ENCODE results near the gene KIAA1958.

KIAA1958 gene, protein sequence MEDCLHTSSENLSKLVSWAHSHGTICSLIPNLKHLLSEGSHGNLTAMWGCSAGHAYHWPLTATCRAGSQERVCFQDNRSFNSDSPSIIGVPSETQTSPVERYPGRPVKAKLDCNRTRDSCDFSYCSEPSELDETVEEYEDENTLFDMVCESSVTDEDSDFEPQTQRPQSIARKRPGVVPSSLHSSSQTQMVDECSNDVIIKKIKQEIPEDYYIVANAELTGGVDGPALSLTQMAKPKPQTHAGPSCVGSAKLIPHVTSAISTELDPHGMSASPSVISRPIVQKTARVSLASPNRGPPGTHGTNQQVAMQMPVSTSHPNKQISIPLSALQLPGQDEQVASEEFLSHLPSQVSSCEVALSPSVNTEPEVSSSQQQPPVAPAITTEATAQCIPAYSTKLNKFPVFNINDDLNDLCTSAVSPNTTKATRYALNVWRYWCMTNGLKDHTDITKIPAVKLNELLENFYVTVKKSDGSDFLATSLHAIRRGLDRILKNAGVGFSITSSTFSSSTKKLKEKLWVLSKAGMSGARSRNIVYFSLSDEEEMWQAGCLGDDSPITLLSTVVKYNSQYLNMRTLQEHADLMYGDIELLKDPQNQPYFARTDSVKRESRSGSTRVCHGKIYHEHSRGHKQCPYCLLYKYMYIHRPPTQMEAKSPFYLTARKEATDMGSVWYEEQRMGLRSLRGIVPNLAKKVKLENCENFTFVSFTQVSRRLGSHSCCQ

DNA sequence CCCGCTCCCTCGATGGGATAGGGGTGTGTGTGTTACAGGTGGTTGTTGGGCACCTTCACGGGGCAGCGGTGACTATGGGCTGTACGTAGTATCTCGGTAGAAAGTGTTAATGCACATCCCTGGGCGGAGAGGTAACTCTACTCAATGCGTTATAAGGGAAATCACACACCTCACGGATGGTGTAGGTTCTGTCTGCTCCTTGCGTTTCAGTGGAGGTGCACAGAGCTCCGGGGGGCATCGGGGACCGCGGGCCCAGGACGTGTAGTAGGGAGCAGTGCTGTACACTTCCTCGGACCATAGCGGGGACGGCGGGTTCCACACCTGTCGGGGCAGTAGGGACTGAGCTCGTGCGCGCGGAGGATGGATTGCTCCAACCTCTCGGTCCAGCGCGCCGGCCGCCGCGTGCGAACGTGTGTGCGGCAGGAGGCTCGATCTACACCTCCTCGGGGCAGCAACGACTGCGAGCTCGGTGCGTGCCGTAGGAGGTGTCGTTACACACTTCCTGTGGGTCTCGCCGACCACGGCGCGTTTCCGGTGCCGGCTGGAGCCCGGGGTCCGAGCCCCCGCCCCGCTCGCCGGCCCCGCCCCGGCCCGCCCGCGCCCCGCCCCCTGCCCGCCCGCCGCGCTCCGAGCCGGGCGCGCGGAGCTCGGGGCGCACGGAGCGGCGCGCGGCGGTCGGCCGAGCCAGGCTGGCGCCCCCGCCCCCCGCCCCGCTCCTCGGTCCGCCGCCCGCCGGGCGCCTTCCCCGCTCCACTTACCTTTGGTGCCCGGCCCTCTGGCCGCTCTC is at the start of gene KIAA1958:
TSS of gene KIAA1958 (plus strand) at position 607 of the 787 bp plus-strand sequence. CDS start 87,254 bp downstream, outside the sequence.
- DNase-seq = peak; percentile 90

DNA sequence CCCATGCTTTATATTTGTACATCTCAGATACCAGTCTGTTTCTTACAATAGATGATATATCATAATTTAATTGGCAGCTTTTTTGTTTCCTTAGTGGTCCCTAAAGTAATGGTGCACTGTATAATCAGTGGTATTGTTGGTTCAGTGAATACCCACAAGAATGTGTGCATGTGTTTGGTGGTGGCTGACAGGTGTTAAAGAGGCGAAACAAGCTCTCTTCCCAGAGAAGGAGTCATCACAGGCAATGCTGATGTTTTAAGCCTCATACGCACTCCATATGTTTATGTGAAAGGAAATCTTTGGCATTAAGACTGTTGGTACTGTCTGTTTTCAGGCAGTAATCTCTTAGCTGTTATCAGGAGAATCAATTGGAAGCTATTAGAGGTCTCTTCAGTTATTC is 49.2 kb upstream of the KIAA1958 start:
- DNase-seq = no peak

DNA sequence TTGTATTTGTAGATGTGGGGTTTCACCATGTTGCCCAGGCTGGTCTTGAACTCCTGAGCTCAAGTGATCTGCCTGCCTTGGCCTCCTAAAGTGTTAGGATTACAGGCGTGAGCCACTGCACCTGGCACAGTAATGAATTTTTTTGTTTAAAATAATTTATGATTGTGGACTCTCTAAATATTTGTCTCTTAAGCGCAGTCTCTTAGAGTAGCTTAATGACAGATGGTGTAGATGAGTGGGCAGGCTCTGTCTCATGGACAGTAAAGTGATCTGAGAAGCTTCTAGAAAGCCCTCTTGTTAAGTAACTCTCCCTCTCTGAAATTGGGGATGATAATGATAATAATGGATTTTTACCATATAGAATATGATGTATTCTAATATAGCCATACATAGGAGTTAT is 47.5 kb upstream of the KIAA1958 start:
- DNase-seq = no peak

DNA sequence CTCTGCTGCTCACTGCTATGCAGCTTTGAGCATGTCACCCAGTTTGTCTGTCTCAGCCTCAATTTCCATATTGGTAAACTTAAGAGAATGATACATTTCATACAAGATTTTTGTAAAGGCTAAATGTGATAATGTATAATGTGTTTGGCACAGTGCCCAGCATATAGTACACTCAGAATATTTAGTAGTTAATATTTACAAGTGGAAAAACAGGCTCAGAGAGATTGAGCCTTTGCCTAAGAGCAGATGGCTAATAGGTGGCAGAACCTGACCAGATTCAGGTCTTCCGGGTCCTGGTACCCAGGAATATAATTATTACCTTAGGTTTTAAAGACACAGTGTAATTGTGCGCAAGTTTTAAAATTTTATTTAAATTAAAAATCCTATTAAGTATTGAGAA is 46.8 kb upstream of the KIAA1958 start:
- no peak for DNase-seq

DNA sequence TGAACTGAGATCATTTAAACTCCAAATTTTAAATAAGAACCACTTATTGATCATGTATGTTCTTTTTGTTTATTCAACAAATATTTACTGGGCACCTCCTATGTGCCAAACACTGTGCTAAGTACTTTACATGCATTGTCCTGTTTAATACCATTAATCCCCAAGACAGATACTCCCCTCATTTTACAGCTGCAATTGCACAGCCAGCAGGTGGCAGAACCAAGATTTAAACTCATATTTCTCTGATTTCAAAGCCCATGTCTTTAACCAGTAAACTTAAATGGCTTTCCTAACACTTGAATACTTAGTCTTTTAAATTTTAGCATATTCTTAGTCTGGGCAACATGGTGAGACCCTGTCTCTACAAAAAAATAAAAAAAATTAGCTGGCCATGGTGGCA is 43.4 kb upstream of the KIAA1958 start:
- DNase-seq = no peak

DNA sequence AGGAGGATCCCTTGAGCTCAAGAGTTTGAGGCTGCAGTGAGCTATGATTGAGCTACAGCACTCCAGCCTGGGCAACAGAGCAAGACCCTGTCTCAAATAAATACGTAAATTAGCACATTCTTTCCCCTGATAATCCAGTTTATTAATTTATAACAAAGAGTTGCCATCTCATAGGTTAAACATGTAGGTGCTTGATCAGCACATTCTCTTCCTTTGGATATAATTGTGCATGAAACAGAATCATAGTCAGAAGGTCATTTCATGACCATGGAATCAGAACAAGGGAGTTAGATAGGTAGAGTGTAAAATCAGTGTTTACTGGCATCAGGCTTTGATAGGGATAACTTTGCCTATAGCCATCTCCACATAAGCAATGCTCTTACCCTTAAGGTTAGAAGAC is 43.0 kb upstream of the KIAA1958 start:
- DNase-seq = no peak

DNA sequence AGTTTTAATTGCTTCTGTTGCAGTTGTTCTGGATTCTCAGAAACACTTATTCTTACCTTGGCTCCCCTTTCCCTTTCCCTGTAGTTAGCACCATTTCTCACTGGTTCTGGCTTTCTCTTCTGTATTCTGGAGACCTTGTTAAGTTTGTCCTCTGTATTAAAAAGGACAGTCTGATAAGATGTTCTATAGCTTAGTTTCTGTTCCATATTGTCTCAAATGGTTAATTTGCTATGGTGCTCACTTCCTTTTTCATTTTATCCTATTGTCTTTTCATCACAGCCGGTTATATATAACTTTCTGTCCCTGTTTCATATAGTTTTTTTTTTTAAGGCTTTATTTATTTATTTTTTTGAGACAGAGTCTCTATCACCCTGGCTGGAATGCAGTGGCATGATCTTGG is 41.4 kb upstream of the KIAA1958 start:
- no peak for DNase-seq

DNA sequence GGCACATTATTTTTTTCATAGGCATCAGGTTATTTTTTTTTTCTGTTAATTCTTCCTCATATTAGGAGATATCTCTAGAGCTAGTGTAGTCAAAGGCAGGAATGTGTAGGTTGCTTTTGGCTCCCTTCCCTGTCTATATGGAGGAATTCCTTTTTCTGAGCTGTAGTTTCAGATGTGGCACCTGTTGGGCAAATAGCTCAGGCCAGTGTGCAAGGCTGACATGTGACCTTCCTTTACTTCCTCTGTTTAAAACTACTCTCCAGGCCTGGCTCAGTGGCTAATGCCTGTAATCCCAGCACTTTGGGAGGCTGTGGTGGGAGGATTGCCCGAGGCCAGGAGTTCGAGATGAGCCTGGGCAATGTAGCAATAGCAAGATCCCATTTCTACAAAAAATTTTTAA is 40.5 kb upstream of the KIAA1958 start:
- no peak for DNase-seq

DNA sequence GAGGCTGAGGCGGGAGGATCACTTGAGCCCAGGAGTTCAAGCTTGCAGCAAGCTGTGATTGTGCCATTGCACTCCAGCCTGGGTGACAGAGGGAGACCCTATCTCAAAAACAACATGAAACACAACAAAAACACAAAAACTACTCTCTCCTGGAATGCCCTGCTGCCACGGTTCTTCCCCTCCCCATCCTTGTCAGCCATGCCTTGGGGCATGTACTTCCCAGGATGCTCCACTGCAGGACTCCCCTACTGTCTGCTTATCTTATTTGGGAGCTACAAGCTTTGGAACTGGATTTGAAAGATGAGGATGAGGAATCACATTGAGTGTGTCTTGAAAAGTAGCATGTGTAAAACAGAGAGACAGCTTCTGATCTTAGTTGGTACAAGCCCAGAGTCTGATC is 40.1 kb upstream of the KIAA1958 start:
- DNase-seq = no peak

DNA sequence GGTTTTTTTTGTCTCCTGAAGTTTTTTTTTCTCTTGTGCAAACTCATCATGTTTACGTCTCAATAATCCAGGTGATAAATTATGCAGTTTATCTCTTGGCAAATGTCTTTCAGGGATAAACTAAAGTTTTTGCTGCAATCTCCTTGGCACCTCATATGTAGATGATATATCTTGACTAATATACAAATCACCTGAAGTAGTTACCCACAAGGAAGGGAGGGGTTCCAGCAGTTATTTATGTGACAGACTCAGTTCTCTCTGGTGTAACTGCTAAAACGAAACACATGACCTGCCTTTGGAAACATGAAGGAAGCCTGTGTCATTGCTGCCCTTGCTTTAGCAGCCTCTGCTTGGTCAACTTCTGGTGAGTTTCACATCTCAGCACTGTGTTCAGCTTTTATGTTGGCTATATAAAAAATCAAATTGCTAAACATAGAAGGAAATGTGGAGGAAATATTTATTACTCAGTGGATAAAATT is 39.3 kb upstream of the KIAA1958 start:
- DNase-seq = no peak

DNA sequence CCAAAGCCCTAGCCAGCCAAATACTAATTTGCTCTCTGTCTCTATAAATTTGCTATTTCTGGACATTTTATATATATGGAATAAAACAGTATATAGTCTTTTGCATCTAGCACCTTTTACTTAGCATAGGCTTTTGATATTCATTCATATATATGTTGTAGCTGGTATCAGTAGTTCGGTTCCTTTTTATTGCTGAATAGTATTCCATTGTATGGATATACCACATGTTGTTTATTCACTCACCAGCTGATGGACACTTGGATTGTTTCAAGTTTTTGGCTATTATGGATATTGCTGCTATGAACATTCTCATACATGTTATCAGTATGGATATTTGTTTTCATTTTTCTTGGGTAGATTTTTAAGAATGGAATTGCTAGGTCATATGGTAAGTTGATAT is 23.8 kb upstream of the KIAA1958 start:
- DNase-seq = no peak

DNA sequence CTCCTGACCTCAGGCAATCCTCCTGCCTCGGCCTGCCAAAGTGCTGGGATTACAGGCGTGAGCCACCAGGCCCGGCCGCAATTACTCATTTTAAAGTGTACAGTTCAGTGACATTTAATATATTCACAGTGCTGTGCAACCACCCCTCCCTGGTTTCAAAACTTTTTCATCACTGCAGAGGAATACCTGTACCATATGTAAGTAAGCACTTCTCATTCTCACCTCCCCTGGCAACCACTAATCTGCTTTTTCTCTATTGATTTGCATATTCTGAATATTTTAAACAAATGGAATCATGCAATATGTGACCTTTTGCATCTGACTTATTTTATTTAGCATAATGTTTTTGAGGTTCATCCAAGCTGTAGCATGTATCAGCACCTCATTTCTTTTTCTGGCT is 21.3 kb upstream of the KIAA1958 start:
- no peak for DNase-seq

DNA sequence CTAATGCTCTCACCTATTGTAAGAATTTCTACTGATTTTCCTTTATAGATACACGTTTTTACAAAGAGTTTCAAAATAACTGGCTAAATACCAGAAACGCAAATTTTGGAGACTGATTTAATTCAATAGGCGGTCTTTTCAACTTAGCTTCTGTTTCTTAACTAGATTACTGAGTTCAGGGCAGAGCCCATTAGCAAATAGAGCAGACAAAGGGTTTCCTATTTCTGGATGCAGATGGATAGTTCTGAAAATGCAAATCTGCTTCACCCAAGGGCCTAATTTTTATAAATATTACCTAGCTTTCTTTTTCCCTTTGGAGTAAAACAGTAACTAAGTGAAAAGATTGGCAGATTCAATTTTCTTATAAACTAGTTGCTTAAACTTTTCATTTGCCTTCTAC is 13.6 kb upstream of the KIAA1958 start:
- no peak for DNase-seq

DNA sequence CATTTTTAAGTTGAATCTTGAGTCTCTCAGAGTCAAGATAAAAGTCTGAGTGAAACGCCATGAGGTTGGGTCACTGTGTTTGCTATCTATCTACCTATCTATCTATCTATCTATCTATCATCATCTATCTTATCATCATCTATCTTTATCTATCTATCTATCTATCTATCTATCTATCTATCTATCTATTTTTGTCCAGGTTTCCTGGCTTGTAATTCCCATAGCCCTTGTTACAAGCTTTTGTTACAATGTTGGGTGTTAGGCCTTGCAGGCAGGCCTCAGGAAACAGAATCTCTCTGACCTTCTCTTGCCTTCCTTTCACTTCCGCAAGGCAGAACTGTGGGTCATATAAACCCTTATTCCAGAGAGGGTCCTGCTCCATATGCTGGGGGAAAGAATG is 12.6 kb upstream of the KIAA1958 start:
- DNase-seq = no peak

DNA sequence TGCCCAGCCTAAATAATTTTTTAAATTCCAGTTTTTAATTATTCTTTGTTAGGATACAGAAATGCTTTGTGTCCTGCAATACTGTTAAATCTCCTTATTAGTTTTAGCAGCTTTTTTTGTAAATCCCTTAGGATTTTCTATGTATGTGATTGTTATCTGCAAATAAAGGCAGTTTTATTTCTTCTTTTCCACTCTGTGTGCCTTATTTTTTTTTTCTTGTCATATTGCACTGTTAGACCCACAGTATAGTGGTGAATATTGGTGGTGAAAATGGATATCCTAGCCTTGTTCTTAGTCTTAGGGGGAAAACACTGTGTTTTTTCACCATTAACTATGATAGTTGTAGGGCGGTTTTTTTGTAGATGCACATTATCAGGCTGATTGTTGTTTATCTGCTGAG is 11.3 kb upstream of the KIAA1958 start:
- no peak for DNase-seq

DNA sequence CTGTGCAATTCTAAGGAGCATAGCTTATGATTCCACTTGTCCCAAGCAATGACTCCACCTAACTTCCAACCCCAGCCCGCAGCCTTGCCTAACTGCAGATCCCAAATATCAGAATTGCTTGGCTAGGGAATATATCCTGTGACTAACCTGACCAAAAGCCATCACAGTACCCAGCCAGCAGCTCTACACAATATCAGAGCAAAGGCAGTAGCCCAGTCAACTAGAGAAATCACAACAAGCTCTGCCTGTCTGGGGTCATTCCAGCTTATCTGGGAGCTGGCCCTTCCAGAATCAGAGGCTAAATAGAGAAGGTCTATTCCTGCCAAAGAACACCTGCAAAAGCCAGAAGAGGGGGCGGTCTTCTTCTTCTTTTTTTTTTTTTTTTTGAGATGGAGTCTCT is 9.3 kb upstream of the KIAA1958 start:
- DNase-seq = no peak

DNA sequence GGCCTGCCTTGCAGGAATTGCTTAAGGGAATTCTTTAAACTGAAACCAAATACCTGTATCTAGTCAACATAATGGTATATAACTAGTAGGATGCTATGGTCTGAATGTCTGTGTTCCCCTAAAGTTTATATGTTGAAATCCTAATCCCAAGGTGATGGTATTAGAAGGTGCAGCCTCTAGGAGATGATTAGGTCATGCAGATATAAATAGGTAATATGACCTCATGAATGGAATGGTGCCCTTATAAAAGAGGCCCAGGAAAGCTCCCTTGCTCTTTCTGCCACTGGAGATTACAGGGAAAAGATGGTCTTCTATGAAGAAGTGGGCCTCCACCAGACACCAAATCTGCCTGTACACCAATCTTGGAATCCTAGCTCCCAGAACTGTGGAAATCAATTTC is 7.4 kb upstream of the KIAA1958 start:
- no peak for DNase-seq

DNA sequence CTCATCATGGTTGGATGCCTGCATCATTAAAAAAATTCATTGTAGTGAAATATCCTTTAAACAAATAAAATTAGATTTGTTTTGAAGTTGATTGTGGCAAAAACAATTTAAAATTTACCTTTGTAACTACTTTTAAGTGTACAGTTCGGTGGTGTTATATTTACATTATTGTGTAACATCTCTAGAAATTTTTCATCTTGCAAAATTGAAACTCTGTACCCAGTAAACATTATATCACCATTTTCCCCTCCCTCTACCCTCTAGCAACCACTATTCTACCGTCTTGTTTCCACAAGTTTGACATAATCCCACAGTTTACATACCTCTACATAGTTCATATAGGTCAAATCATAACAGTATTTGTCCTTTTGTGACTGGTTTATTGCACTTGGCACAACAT is 2.0 kb upstream of the KIAA1958 start:
- no peak for DNase-seq

DNA sequence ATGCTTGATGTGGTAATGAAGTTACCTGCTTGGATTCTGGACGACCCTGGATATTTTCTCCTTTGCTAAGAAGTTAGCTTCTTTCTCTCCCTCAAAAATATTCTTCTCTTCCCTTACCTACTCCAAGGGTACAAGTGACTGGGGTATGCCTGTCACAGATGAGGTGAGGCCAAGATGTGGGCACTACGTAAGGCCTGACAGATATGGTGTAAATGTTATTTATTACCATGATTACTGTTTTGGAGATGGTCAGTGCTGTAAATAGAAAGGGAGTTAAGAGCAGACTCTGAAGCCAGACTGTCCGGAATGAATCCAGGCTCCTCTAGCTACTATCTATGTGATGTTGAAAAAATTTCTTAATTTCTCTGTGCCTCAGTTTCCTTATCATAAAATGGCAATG is 1.1 kb upstream of the KIAA1958 start:
- DNase-seq = no peak

DNA sequence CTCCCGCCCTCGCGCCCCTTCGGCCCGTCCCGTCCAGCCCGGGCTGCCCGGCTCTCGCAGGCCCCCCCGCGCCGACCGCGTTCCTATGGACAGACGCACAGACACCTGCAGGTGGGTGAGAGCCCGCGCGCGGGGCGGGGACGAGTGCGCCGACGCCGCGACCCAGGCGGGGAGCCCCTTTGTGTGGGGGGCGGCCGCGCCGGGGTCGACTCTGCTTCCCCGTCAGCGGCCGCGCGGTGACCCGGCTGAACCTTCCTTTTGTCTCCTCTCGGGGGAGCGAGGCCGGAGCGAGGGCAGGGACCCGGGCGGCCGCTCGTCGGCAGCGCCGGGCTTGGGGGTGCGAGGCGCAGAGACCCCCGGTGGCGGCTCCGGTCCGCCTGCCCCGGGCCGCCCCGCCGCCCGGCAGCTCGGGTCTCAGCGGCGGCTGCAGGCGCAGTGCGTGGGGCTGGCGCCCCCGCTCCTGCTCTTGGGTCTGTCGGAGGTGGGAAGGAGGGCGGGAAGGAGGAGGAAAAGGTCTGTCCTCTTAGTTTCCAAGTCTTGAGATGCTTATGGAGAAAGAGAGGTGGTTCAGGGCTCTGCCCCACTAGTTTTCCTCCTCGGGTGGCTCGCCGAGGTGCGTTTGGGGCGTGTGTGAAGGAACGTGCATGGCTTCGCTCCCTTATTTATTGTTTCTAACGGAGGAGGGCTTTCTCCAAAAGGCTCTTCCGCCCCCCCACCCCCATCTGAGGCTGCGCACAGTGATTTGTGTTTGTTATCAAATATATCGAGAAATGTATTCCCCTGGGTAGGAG is 576 bp downstream of the KIAA1958 start:
- peak; percentile 47 for DNase-seq

DNA sequence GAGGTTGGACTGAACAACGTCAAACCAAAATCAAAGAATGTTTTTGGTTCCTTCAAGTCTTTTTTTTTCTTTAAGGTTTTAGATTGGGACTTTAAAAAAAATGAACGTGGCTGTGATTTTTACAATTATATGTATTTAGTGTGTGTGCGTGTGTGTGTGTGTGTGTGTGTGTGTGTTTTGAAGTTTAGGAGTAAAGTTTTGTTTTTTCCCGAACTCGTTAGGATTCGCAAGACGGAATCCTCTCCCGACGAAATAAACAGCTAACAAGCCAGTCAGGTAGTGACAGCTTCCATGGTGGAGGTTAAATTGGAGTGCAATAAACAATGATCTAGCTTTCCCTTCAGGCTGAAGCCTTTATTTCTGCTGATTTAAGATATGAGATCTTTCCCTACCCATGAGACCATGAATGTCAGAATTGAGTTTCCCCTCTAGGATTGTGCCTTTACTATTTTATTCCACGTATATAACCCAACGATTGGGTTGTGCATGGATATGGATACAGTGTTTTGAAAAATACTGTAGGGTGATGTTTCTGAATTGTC is 1.2 kb downstream of the KIAA1958 start:
- no peak for DNase-seq

DNA sequence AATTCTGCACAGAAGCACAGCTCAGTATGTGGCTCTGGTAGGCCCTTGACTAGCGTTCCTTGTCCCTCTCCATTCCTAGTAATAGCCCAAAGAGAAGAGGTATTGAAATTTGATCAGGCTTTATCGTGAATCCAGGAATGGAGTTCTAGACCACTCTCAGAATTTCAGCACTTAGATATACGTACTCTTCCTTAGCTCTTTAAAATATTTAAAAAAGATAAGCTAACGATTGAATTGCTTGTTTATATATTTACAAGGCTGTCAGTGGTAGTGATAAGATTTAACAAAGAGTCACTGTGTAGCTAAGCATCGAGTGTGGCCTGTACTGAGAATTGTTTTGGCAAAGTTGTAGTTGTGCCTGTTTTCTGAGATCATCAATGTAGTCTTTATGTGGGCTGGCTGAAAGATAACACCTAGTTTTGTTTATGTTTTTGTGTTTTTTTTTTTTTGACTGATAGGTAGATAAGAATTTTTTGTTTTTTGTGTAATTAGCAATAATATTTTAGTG is 2.5 kb downstream of the KIAA1958 start:
- DNase-seq = no peak

Data from NCI-H345 (cell line).